PC-9 (cell line): ENCODE data around the gene C20orf144. TPM values are rescaled to one million over a fixed set of nuclear protein-coding genes. Genes with fewer than 3 reads are reported as not detected.

Source experiments
- BruUV-seq: library from RNA; stranded (reverse); fragments of 400-500 nt; replicated peaks from 2 replicates; lab custom pipeline; 2021; lab: Mats Ljungman, UMichigan
- CTCF ChIA-PET: fragments of 300-600 bp; sonication (Branson Sonifier 250); formaldehyde crosslinking; loops from one replicate; lab custom pipeline; 2022; ENCODE audit warnings: antibody characterized with exemption; lab: Charles Lee
- POLR2A ChIA-PET: fragments of 300-600 bp; sonication (Branson Sonifier 250); formaldehyde crosslinking; loops from one replicate; lab custom pipeline; 2022; ENCODE audit warnings: antibody characterized with exemption; ENCODE audit not compliant: unreplicated experiment; lab: Charles Lee
- DNase-seq, 2 experiments: peaks; one replicate each; pipeline versions ENCODE4 v3.0.0 to v3.0.0-alpha.2; 2015 to 2022; ENCODE audit warnings: mixed read lengths in 1 of 2
- H2AFZ ChIP-seq: fragments of 200-600 bp; sonication (generic); 2 replicates; pipeline ENCODE4 v1.8.1; 2017; ENCODE audit warnings: antibody characterized with exemption
- H3F3A ChIP-seq: fragments of 200-600 bp; sonication (generic); 2 replicates; pipeline ENCODE4 v1.8.1; 2017; ENCODE audit warnings: antibody characterized with exemption, mild to moderate bottlenecking, low read depth; ENCODE audit not compliant: insufficient read depth
- H3K27ac ChIP-seq: fragments of 200-600 bp; sonication (generic); 2 replicates; pipeline ENCODE4 v1.6.1; 2016; ENCODE audit warnings: mixed run types
- H3K27me3 ChIP-seq: fragments of 200-600 bp; sonication (generic); 2 replicates; pipeline ENCODE4 v1.6.1; 2016; ENCODE audit warnings: low read depth, mixed run types; ENCODE audit not compliant: insufficient read depth
- H3K36me3 ChIP-seq: fragments of 200-600 bp; sonication (generic); 2 replicates; pipeline ENCODE4 v1.6.1; 2016; ENCODE audit warnings: low read depth, mixed run types
- H3K4me1 ChIP-seq: fragments of 200-600 bp; sonication (generic); replicated peaks from 2 replicates; pipeline ENCODE4 v1.6.1; 2016; ENCODE audit warnings: mixed run types; ENCODE audit not compliant: insufficient read depth
- H3K4me2 ChIP-seq: fragments of 200-600 bp; sonication (generic); 2 replicates; pipeline ENCODE4 v1.6.1; 2017; ENCODE audit warnings: mixed run types
- H3K4me3 ChIP-seq: fragments of 200-600 bp; sonication (generic); 2 replicates; pipeline ENCODE4 v1.6.1; 2016; ENCODE audit warnings: mixed run types
- H3K79me2 ChIP-seq: fragments of 200-600 bp; sonication (generic); 2 replicates; pipeline ENCODE4 v1.6.1; 2017; ENCODE audit warnings: low read depth, mixed run types
- H3K9me2 ChIP-seq: fragments of 200-600 bp; sonication (generic); 2 replicates; pipeline ENCODE4 v1.8.1; 2017; ENCODE audit warnings: mild to moderate bottlenecking; ENCODE audit not compliant: insufficient read depth
- H3K9me3 ChIP-seq: fragments of 200-600 bp; sonication (generic); 2 replicates; pipeline ENCODE4 v1.8.1; 2016; ENCODE audit warnings: low read depth; ENCODE audit not compliant: insufficient read depth
- H4K20me1 ChIP-seq: fragments of 200-600 bp; sonication (generic); 2 replicates; pipeline ENCODE4 v1.8.1; 2017; ENCODE audit not compliant: insufficient read depth
- CTCF ChIP-seq: fragments of 200-600 bp; sonication (generic); conservative IDR thresholded peaks from 2 replicates; pipeline ENCODE4 v1.6.1; 2017; ENCODE audit warnings: mixed run types, antibody characterized with exemption, mild to moderate bottlenecking, moderate library complexity
- EZH2 ChIP-seq: fragments of 200-600 bp; sonication (generic); IDR thresholded peaks from 2 replicates; pipeline ENCODE4 v1.8.0; 2017; ENCODE audit warnings: antibody characterized with exemption, low read depth
- intact Hi-C: fragments of 100-400 bp; cut with micrococcal nuclease; formaldehyde crosslinking; loops from one replicate; pipeline ENCODE4 v1.10.0; 2022; ENCODE audit not compliant: unreplicated experiment
- total RNA-seq: library from RNA; stranded (reverse); gene quantifications from 2 replicates; pipeline ENCODE4 v1.2.3, GENCODE V29; 2021

Gene C20orf144
- total RNA-seq, 1 experiment from 2014 or later, result 0.20 TPM

- H3K9me3 ChIP-seq, result no peaks in the 10 kb centered on the region
- H3K4me3 ChIP-seq, result no peak overlapping the region
- H4K20me1 ChIP-seq, result no peaks in the 10 kb centered on the region
- POLR2A ChIA-PET, result no interaction called here
- no peaks in the 10 kb centered on the region for H3K27me3 ChIP-seq
- no peaks in the 10 kb centered on the region for H3K36me3 ChIP-seq
- no peak for DNase-seq
- H3K27ac ChIP-seq, result no peak overlapping the region
- TF ChIP-seq EZH2, result no peak
- no peak for TF ChIP-seq CTCF
- no peaks in the 10 kb centered on the region for H3K9me2 ChIP-seq
- intact Hi-C loops, result no loop called here
- no peaks in the 10 kb centered on the region; the same call in 1 of the 2 replicates for H3F3A ChIP-seq
- CTCF ChIA-PET, result no interaction called here
- no peak overlapping the region for H2AFZ ChIP-seq
- H3K79me2 ChIP-seq, result no peaks in the 10 kb centered on the region
- H3K4me1 ChIP-seq, result peaks cover 5% of the 10 kb centered on the region; the same call in 1 of the 2 replicates
- no TSS peak for BruUV-seq
- no peak overlapping the region for H3K4me2 ChIP-seq
These were observed 48.7 kb downstream of the C20orf144 start for GRCh38 chr20:33710681-33711445.

GRCh38 chr20:33711446-33711738 is 49.3 kb downstream of the C20orf144 start:
- Histone ChIP-seq H3K79me2 (no peaks in the 10 kb centered on the region), H3K4me2 (no peak overlapping the region), H3K4me1 (peaks cover 5% of the 10 kb centered on the region; the same call in 1 of the 2 replicates), H3K36me3 (no peaks in the 10 kb centered on the region), H3K4me3 (no peak overlapping the region), H4K20me1 (no peaks in the 10 kb centered on the region), H2AFZ (no peak overlapping the region), H3F3A (no peaks in the 10 kb centered on the region; the same call in 1 of the 2 replicates), H3K27me3 (no peaks in the 10 kb centered on the region), H3K9me3 (no peaks in the 10 kb centered on the region), H3K9me2 (no peaks in the 10 kb centered on the region), H3K27ac (no peak overlapping the region)
- intact Hi-C loops, result no loop called here
- TF ChIP-seq EZH2 (no peak), CTCF (no peak)
- no peak for DNase-seq
- CTCF ChIA-PET, result no interaction called here
- no TSS peak for BruUV-seq
- POLR2A ChIA-PET, result no interaction called here

Other genes with a start within 250 kb of the C20orf144 start
- gene SNTA1, start 218.6 kb upstream of the C20orf144 start, total RNA-seq, result 7.6 and 10.1 TPM in 2 replicates
- 20.0 and 22.7 TPM in 2 replicates for gene CBFA2T2, start 172.2 kb upstream of the C20orf144 start, total RNA-seq
- 0.85 and 1.0 TPM in 2 replicates for gene ACTL10, start 4.6 kb downstream of the C20orf144 start, total RNA-seq
- gene NECAB3, start 12.1 kb downstream of the C20orf144 start, total RNA-seq, result 72.1 and 77.7 TPM in 2 replicates
- 31.5 and 31.6 TPM in 2 replicates for gene E2F1, start 24.1 kb downstream of the C20orf144 start, total RNA-seq
- gene PXMP4, start 58.0 kb downstream of the C20orf144 start, total RNA-seq, result 12.2 and 19.1 TPM in 2 replicates
- 5.2 and 5.6 TPM in 2 replicates for gene ZNF341, start 69.7 kb downstream of the C20orf144 start, total RNA-seq
- gene CHMP4B, start 149.0 kb downstream of the C20orf144 start, total RNA-seq, result 176 and 180 TPM in 2 replicates